ENCODE measurements around the gene FAM50A.

DNA sequence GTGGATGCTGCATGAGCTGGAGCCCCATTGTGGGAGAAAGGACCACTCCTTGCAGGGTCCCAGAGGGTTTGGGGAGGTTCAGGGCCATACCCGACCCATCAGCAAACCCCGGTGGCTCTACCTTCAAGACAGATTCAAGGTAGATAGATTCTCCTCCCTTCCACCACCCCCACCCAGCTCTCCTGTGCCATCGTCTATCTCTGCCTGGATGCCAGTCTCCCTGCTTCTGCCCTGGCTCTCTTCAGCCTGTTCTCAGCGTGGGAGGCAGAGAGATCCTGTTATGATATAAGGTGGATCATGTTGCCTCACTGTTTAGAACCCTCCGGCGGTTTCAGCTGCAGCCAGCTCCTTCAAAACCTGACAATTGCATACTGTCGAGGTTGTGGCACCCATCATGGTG is 29.7 kb downstream of the FAM50A start:
- TF ChIP-seq, protein P1, sequence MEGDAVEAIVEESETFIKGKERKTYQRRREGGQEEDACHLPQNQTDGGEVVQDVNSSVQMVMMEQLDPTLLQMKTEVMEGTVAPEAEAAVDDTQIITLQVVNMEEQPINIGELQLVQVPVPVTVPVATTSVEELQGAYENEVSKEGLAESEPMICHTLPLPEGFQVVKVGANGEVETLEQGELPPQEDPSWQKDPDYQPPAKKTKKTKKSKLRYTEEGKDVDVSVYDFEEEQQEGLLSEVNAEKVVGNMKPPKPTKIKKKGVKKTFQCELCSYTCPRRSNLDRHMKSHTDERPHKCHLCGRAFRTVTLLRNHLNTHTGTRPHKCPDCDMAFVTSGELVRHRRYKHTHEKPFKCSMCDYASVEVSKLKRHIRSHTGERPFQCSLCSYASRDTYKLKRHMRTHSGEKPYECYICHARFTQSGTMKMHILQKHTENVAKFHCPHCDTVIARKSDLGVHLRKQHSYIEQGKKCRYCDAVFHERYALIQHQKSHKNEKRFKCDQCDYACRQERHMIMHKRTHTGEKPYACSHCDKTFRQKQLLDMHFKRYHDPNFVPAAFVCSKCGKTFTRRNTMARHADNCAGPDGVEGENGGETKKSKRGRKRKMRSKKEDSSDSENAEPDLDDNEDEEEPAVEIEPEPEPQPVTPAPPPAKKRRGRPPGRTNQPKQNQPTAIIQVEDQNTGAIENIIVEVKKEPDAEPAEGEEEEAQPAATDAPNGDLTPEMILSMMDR (IDR thresholded peaks at IDR 0.05): no peak
- TF ChIP-seq EP300 (IDR thresholded peaks at IDR 0.05; ENCODE audit: low read depth): no peak
- TF ChIP-seq POLR2A (IDR thresholded peaks at IDR 0.05): no peak
